DMS114 treated with DMSO at 0.1 percent for 48 hours (cell line): ENCODE measurements around the gene PRKACA.
"Not testable (repeated sequence)": the region's sequence is repeated elsewhere in the genome, so short reads cannot be mapped to it uniquely, and the experiment has no call there.

ENCODE experiments used
- DNase-seq: peaks from one replicate; lab custom pipeline; 2025; ENCODE audit not compliant: unreplicated experiment; lab: John Stamatoyannopoulos, UW

PRKACA gene

GRCh38 chr19:14052470-14052869, 65.1 kb downstream of the PRKACA start:
- no peak for DNase-seq

- DNase-seq = no peak
Observed at GRCh38 chr19:14051980-14052379, 65.6 kb downstream of the PRKACA start.

DNA sequence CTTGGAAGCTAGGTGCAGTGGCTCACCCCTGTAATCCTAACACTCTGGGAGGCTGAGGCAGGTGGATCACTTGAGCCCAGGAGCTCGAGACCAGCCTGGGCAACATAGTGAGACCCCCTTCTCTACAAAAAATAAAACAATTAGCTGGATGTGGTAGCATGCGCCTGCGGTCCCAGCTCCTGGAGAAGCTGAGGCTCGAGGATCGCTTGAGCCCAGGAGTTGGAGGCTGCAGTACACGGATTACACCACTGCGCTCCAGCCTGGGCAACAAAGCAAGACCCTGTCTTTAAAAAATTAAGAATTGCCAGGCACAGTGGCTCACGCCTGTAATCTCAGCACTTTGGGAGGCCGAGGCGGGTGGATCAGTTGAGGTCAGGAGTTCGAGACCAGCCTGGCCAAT, 66.6 kb downstream of the PRKACA start:
- not testable (repeated sequence) for DNase-seq

- no peak for DNase-seq
Observed at GRCh38 chr19:14050512-14050911, 67.0 kb downstream of the PRKACA start.

DNA sequence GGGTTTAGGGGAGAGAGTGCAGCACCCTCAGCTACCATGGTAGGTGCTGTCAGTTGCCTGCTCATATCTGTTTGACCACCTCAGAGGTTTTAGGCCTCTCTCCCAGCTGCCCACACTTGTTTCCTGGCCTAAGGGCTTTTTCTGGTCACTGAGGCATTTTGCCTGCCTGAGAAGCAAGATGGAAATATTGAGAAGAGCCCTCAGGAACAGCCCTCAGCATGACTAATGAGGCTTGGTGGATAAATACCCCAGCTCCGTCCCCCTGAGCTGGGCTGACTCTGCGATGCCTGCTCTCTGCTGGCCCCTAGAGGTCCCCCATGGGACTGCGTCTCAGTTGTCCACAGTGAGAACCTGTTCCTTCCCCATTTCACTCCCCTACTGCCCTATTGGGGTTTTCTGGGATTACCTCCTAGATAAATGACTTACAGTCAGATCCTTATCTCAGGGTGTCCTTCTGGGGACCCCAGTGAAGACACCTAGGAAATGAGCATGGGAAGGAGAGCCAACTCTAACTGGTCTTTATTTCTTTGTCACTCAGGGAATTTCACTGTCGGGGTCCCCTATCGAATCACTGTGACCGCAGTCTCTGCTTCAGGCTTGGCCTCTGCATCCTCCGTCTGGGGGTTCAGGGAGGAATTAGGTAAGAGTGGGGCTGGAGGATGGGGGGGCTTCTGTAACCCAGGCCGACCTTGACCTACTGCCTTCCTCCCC, 69.0 kb downstream of the PRKACA start:
- no peak for DNase-seq

- not testable (repeated sequence) for DNase-seq
Observed at GRCh38 chr19:14047866-14048265, 69.7 kb downstream of the PRKACA start.

- peak; percentile 35 for DNase-seq
Observed at GRCh38 chr19:14042659-14043608, 74.6 kb downstream of the PRKACA start.
